SK-N-MC (cell line): ENCODE data around the gene MKLN1.

Source experiments
- FOXP2 ChIP-seq: optimal IDR thresholded peaks from 2 replicates; pipeline ENCODE3; 2011; ENCODE audit warnings: mild to moderate bottlenecking, moderate library complexity; ENCODE audit not compliant: insufficient read depth; ENCODE audit errors: extremely low read length, control extremely low read depth
- POLR2AphosphoS5 ChIP-seq: IDR thresholded peaks from 2 replicates; pipeline ENCODE4 v1.6.1; 2012; ENCODE audit warnings: mild to moderate bottlenecking, low read depth, low read length, borderline replicate concordance

- TF ChIP-seq FOXP2 (no peak), POLR2AphosphoS5 (no peak)
These were observed 181.2 kb downstream of the MKLN1 start for GRCh38 chr7:131508754-131509486.
